ENCODE measurements around the gene WDR33. TPM values are rescaled to one million over a fixed set of nuclear protein-coding genes. Genes with fewer than 3 reads are reported as not detected.

Gene WDR33
- total RNA-seq, 2 experiments from 2014 or later = 61.1 to 63.2 TPM

DNA sequence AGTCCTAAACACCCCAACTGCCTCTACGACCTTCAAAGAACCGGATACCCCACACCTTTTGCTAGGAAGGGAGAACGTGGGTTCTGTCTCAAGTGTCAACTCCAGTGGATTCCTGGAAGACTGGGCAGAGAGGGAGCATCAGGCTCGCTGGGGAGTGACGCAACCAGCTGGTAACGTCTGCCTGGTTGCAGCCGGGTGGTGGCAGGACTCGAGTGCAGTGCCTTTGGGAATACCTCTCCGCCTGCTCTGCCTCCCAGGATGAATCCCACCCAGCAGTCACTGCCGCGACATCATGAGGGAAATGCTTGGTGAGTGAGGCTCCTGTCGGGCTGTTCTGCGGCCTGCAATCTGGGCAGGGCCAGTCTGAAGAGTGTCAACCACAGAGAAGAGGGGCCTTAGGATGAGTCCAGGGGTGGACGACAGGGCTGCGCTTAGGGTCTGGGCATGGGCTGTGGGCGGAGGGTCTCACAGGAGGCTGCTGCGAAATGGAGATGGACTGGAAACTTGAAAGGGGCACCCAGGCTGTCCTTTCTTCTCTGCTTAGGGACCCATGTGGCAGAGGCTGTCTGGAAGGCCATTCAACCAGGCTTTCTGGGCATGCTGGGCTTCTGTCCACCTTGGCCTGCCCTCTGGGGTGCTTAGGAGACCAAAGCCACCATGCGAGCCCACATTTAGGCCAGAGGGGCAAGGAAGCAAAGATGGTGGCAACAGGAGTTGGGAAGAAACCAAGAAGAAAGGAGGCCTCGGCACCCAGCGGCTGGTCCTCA lies 152.1 kb downstream of the WDR33 start:
- Mint-ChIP-seq H3K4me3 (no peak overlapping the region), H3K4me1 (ENCODE audit: low read depth) (no peaks in the 10 kb centered on the region), H3K36me3 (ENCODE audit: low read depth) (no peaks in the 10 kb centered on the region), H3K27ac (no peak overlapping the region), H3K27me3 (ENCODE audit: low read depth) (peaks cover 18% of the 10 kb centered on the region), H3K9me3 (no peaks in the 10 kb centered on the region)
- no peak for DNase-seq
- CTCF ChIA-PET = no interaction called here
- intact Hi-C loops (cut with micrococcal nuclease) = no loop called here

DNA sequence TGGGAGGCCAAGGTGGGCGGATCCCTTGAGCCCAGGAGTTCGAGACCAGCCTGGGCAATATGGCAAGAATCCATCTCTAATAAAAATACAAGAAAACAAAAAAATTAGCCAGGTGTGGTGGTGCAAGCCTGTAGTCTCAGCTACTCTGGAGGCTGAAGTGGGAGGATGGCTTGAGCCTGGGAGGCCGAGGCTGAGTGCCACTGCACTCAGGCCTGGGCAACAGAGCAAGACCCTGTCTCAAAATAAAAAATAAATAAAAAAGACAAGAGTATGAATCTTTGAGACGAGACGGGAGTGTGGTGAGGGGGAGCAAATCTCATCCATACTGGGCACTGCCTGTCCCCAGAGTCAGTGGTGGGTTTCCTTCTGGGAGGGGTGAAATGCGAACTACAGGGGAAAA lies 152.8 kb downstream of the WDR33 start:
- DNase-seq = no peak
- CTCF ChIA-PET = interaction anchor here (1.3 kb wide), 1 partner anchor 67 kb away, joined by 5 read pairs; no protein-coding TSS in a partner anchor
- H3K4me3 Mint-ChIP-seq = no peak overlapping the region
- no peak overlapping the region for H3K27ac Mint-ChIP-seq
- H3K36me3 Mint-ChIP-seq (ENCODE audit: low read depth) = no peaks in the 10 kb centered on the region
- no peaks in the 10 kb centered on the region for H3K9me3 Mint-ChIP-seq
- H3K27me3 Mint-ChIP-seq (ENCODE audit: low read depth) = peaks cover 12% of the 10 kb centered on the region
- H3K4me1 Mint-ChIP-seq (ENCODE audit: low read depth) = no peaks in the 10 kb centered on the region
- intact Hi-C loops (cut with micrococcal nuclease) = no loop called here

DNA sequence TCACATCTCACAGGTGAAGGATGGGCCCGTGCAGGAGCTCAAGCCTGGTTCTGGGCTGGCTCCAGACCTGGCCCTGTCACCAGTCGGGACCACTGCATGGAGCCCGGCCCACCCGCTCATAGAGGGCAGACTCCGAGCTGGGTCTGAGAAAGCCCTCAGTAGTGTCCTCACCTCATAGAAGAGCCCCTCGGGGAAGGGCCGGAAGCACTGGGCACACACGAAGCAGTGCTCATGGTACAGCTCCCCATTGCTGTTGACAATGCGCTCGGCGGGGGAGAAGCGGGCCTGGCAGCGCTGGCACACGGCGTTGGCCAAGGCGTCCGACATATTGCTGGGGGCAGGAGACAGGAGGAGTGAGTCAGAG lies 153.8 kb downstream of the WDR33 start:
- Mint-ChIP-seq H3K9me3 (no peaks in the 10 kb centered on the region), H3K36me3 (ENCODE audit: low read depth) (no peaks in the 10 kb centered on the region), H3K4me1 (ENCODE audit: low read depth) (no peaks in the 10 kb centered on the region), H3K27ac (no peak overlapping the region), H3K4me3 (no peak overlapping the region), H3K27me3 (ENCODE audit: low read depth) (peaks cover 11% of the 10 kb centered on the region)
- CTCF ChIA-PET = interaction anchor here (1.3 kb wide), 1 partner anchor 66 kb away, joined by 5 read pairs; no protein-coding TSS in a partner anchor
- intact Hi-C loops (cut with micrococcal nuclease) = no loop called here
- no peak for DNase-seq

DNA sequence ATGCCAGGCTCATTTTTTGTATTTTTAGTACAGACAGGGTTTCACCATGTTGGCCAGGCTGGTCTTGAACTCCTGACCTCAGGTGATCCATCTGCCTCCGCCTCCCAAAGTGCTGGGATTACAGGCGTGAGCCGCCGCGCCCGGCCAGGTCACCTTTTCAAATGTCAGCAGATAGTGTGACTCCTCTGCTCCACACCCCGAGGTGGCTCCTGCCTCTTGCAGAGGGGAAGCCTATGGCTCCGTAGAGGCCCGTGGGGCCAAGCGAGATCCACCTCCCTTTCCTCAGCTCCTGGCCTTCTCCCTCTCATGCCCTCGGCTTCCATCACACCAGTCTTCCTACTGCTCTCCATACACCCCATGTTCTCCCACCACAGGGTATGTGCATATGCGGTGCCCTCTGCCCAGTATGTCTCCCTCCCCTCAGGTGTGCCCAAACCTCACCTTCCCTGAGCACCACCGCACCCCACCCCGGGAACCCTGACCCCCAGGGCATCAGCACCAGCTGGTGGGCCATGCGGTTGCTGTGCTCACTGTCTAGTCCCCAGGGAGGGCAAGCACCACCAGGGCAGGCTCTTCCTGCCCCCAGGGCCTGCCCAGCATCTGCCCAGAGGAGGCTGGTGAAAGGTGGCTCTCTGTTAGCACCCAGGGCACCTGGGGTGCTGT lies 154.3 kb downstream of the WDR33 start:
- Mint-ChIP-seq H3K36me3 (ENCODE audit: low read depth) (no peaks in the 10 kb centered on the region), H3K4me3 (no peak overlapping the region), H3K4me1 (ENCODE audit: low read depth) (no peaks in the 10 kb centered on the region), H3K9me3 (no peaks in the 10 kb centered on the region), H3K27ac (no peak overlapping the region), H3K27me3 (ENCODE audit: low read depth) (peaks cover 6% of the 10 kb centered on the region)
- intact Hi-C loops (cut with micrococcal nuclease) = no loop called here
- no peak for DNase-seq
- CTCF ChIA-PET = interaction anchor here (0.8 to 1.3 kb wide), 2 partner anchors 16 to 66 kb away, joined by 5 read pairs; no protein-coding TSS in a partner anchor

DNA sequence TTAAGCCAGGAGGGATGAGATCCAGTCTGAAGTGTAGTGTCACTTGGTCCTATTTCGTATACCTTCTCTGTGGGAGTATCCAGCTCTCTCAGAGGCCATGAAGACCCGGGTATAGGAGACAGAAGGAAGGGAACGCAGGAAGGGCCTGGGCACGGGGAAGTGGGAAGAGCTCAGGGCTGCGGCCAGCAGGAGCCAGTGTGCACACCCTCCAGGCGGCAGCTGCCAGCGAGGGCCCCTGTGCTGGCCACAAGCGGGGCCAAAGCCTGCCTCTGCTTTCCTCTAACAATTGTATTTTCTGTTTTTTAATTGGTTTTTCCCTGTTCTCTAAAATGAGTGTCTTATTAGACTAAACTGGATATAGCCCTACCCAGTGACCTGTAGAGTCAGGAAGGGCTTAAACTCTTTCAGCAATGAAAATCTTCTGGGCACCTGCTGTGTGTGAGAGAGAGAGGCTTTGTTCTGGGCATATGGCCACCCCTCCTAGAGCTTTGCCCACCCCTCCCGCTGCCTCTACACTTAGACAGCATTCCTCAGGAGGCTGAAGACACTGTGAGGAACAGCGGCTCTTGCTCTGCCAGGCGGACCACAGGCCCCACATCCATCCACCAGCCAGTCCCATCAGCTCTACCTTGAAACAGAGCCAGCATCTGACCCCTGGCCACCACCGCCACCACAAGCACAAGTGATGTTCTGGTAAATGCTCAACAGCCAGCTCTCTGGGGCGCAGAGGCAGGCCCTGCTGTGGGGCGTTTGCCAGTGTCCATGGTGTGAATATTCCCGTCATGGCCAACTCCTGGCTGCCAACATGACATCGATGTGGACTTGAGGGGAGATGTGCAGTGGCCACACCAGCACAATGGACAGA lies 155.5 kb downstream of the WDR33 start:
- CTCF ChIA-PET = interaction anchor here (0.7 to 0.8 kb wide), 2 partner anchors 15 to 64 kb away, joined by 4 to 5 read pairs; no protein-coding TSS in a partner anchor
- Mint-ChIP-seq H3K9me3 (no peaks in the 10 kb centered on the region), H3K27ac (no peak overlapping the region), H3K36me3 (ENCODE audit: low read depth) (no peaks in the 10 kb centered on the region), H3K4me1 (ENCODE audit: low read depth) (no peaks in the 10 kb centered on the region), H3K27me3 (ENCODE audit: low read depth) (no peaks in the 10 kb centered on the region), H3K4me3 (no peak overlapping the region)
- DNase-seq = no peak
- intact Hi-C loops (cut with micrococcal nuclease) = no loop called here

DNA sequence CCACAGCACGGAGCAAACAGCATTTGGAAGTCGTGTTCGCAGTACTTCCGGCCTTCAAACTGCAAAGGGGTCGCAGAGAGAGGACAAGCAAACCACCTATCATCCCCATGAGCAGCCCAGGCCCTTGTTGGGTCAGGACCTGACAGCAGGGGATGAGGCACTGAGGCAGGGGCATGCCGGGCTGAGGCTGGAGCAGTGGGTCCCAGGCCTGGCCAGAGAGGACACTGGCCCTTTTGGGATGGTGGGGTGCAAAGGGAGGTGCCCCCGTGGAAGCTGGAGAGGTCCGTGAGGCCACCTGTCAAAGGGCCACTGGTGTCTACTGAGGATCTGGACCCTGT lies 156.2 kb downstream of the WDR33 start:
- CTCF ChIA-PET = interaction anchor here (0.7 kb wide), 1 partner anchor 63 kb away, joined by 4 read pairs; no protein-coding TSS in a partner anchor
- no peak for DNase-seq
- Mint-ChIP-seq H3K36me3 (ENCODE audit: low read depth) (no peaks in the 10 kb centered on the region), H3K9me3 (no peaks in the 10 kb centered on the region), H3K27me3 (ENCODE audit: low read depth) (no peaks in the 10 kb centered on the region), H3K4me1 (ENCODE audit: low read depth) (no peaks in the 10 kb centered on the region), H3K4me3 (no peak overlapping the region), H3K27ac (no peak overlapping the region)
- intact Hi-C loops (cut with micrococcal nuclease) = no loop called here

DNA sequence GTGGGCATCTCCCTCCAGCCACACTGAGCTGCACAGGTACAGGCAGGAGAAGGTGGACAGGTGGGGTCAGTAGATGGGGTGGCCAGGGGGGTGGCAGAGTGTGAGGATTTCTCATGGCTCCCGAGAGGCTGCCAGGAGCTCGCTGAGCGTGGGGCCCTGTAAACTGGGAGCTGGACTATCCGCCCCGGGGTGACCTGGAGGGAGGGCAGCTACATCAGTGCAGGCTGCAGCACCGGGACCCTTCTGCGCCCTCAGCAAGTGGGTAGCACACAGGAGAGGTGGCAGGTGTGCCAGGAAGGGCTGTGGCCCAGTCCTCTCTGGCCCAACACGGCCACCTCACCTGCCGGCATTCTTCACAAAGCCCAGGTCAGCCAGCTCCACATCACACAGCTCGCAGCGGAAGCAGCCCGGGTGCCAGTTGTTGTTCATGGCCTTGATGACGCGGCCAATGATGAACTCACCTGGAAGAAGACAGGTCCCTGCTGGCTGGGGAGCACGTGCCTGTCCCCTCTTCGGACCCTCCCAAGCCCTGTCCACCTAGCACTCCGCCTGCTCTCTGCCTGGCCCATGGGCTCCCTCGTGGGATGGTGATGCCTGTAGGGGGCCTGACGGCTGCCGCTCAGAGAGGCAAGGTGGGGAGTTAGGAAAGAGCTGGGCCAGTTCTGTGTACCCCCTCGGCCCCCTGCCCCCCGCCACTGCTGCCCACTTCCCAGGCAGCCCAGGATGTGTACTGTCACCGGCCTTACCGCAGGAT lies 156.7 kb downstream of the WDR33 start:
- Mint-ChIP-seq H3K4me3 (no peak overlapping the region), H3K4me1 (ENCODE audit: low read depth) (peaks cover 4% of the 10 kb centered on the region), H3K9me3 (no peaks in the 10 kb centered on the region), H3K36me3 (ENCODE audit: low read depth) (no peaks in the 10 kb centered on the region), H3K27me3 (ENCODE audit: low read depth) (no peaks in the 10 kb centered on the region), H3K27ac (no peak overlapping the region)
- CTCF ChIA-PET = interaction anchor here (0.5 to 11.0 kb wide), 3 partner anchors 20 to 310 kb away, joined by 3 to 145 read pairs (median 4); no protein-coding TSS in a partner anchor
- no peak for DNase-seq
- intact Hi-C loops (cut with micrococcal nuclease) = no loop called here

DNA sequence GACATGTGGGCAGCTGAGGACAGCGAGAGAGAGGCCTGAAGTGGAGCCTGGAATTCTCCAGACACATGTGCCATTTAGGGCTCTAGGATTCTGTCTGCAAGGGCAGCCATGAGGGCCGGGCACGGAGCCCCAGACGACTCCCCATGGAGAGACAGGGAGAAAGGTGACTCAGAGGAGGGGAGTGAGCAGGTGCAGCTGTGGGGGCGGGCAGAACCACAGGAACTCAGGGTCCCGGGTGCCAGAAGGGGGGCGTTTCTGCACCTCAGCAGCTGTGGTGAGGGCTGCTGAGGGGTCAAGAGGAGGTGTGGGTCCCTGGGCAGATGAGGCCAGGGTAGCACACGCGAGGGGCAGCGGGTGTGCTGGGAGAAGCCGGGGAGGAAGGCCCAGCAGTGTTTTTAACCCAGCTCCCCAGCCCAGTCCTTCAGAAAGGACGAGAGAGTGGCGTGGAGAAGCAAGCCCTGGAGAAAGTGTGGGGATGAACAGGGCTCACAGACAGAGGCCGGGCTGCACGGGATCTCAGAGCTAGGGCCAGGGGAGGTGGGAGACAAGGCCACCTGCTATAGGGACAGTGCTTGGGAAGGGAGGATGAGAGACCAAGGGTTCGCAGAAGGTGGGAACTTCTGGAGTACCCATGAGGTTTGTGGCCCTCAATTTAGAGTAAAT lies 157.4 kb downstream of the WDR33 start:
- no peak for DNase-seq
- no peaks in the 10 kb centered on the region for H3K9me3 Mint-ChIP-seq
- peaks cover 6% of the 10 kb centered on the region for H3K4me1 Mint-ChIP-seq (ENCODE audit: low read depth)
- intact Hi-C loops (cut with micrococcal nuclease) = no loop called here
- no peak overlapping the region for H3K4me3 Mint-ChIP-seq
- no peak overlapping the region for H3K27ac Mint-ChIP-seq
- CTCF ChIA-PET = interaction anchor here (0.7 to 11.0 kb wide), 3 partner anchors 13 to 60 kb away, joined by 3 to 145 read pairs (median 3); no protein-coding TSS in a partner anchor
- H3K36me3 Mint-ChIP-seq (ENCODE audit: low read depth) = no peaks in the 10 kb centered on the region
- H3K27me3 Mint-ChIP-seq (ENCODE audit: low read depth) = no peaks in the 10 kb centered on the region

DNA sequence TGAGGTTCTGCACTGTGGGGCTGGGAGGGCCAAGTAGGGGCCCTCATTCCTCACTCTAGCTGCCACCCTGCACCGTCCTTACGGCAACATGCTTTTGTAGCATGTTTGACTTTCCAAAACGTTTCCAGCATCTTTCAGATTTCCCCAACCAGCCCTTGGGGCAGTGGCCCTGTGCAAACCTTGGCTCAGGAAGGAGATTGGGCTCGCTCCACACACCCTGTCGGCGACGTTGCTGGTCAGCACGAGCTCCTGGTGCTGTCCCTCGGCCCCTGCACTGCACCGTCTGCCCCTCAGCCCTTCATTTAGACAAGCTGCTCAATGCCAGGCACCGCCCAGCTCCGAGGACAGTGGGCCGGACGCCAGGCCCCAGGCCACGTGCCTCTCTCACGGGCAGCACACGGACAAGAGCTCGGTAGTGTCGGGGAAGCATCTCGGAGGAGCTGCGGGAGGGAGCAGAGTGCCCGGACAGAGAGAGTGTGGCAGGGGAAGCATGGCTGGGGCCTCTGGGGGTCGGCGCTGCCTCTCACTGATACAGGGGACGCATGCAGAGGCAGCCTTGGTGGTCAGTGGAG lies 158.1 kb downstream of the WDR33 start:
- peaks cover 9% of the 10 kb centered on the region for H3K4me1 Mint-ChIP-seq (ENCODE audit: low read depth)
- CTCF ChIA-PET = interaction anchor here (0.6 to 11.0 kb wide), 4 partner anchors 11 to 65 kb away, joined by 3 to 145 read pairs (median 4); no protein-coding TSS in a partner anchor
- intact Hi-C loops (cut with micrococcal nuclease) = no loop called here
- no peaks in the 10 kb centered on the region for H3K36me3 Mint-ChIP-seq (ENCODE audit: low read depth)
- DNase-seq = no peak
- H3K27me3 Mint-ChIP-seq (ENCODE audit: low read depth) = no peaks in the 10 kb centered on the region
- no peak overlapping the region for H3K4me3 Mint-ChIP-seq
- H3K27ac Mint-ChIP-seq = no peak overlapping the region
- no peaks in the 10 kb centered on the region for H3K9me3 Mint-ChIP-seq

DNA sequence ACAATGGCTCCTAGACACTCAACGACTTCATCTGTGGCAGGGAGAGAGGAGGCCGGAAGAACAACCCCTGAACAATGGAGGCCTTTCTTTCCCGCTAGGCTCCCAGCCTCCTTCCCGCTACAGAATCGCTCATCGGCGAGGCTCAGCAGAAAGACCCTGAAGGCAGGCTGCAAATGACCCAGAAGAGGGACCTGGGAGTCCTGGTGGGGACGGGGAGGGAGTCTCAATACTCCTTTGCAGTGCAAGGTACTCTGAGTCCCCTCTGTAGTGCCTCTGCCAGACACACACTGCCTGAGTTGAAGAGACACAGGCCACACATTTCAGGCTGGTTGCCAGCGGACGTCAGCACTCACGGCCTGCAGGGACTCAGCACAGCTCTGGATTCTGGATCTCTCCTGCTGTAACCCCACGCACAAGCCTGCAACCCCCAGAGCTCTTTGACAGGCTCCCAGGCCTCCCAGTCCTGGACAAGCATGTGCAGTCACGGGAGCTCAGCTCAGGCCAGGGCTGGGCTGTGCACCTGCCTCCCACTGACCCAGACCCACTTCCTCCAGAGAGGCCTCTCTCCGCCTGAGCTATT lies 158.9 kb downstream of the WDR33 start:
- no peaks in the 10 kb centered on the region for H3K36me3 Mint-ChIP-seq (ENCODE audit: low read depth)
- no peaks in the 10 kb centered on the region for H3K9me3 Mint-ChIP-seq
- H3K27me3 Mint-ChIP-seq (ENCODE audit: low read depth) = no peaks in the 10 kb centered on the region
- no peak overlapping the region for H3K4me3 Mint-ChIP-seq
- H3K27ac Mint-ChIP-seq = no peak overlapping the region
- CTCF ChIA-PET = interaction anchor here (0.8 to 11.0 kb wide), 2 partner anchors 10 to 59 kb away, joined by 4 to 145 read pairs; no protein-coding TSS in a partner anchor
- H3K4me1 Mint-ChIP-seq (ENCODE audit: low read depth) = peaks cover 9% of the 10 kb centered on the region
- intact Hi-C loops (cut with micrococcal nuclease) = no loop called here
- DNase-seq = no peak

DNA sequence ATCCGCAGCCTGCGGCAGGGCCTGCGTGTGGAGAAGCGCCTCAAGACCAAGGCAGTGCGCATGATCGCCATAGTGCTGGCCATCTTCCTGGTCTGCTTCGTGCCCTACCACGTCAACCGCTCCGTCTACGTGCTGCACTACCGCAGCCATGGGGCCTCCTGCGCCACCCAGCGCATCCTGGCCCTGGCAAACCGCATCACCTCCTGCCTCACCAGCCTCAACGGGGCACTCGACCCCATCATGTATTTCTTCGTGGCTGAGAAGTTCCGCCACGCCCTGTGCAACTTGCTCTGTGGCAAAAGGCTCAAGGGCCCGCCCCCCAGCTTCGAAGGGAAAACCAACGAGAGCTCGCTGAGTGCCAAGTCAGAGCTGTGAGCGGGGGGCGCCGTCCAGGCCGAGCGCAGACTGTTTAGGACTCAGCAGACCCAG lies 159.6 kb downstream of the WDR33 start:
- intact Hi-C loops (cut with micrococcal nuclease) = no loop called here
- CTCF ChIA-PET = interaction anchor here (2.7 to 11.0 kb wide), 2 partner anchors 11 to 58 kb away, joined by 25 to 145 read pairs; no protein-coding TSS in a partner anchor
- Mint-ChIP-seq H3K4me3 (no peak overlapping the region), H3K9me3 (no peaks in the 10 kb centered on the region), H3K4me1 (ENCODE audit: low read depth) (peaks cover 12% of the 10 kb centered on the region), H3K27me3 (ENCODE audit: low read depth) (no peaks in the 10 kb centered on the region), H3K36me3 (ENCODE audit: low read depth) (no peaks in the 10 kb centered on the region), H3K27ac (no peak overlapping the region)
- DNase-seq = no peak

Measured in activated naive CD4-positive, alpha-beta T cell treated with anti-CD3 and anti-CD28 coated beads for 36 hours (primary cell).